ENCODE results near the gene TMEM37.
"Not testable (repeated sequence)": the region's sequence is repeated elsewhere in the genome, so short reads cannot be mapped to it uniquely, and the experiment has no call there.

TMEM37 gene

GRCh38 chr2:119431155-119431975 lies at the start of gene TMEM37:
Gene TMEM37 (plus strand): TSS chr2:119431854. CDS start chr2:119431904, 50 bp downstream.
- DNase-seq, result peak; percentile 38

- DNase-seq, result no peak
These were observed 48.1 kb upstream of the TMEM37 start for GRCh38 chr2:119383410-119384140.

GRCh38 chr2:119384971-119385370 lies 46.7 kb upstream of the TMEM37 start:
- no peak for DNase-seq

DNA sequence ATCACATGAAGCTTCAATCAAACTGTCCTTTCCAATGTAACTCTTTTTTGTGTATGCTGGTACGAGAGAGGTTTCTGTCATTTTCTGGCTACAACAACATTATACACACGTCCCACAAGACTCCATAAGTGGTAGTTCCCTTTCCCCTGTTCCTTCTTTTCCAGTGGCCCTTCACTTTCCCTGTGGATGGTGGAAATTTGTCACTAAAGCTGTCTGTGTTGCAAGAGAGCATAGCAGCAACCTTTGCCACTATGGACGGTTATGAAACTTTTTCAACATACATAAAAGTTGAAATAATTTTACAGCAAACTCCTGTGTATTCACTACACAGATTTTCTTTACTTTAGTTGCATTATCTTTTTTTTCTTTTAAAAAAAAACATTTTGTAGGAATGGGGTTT lies 46.2 kb upstream of the TMEM37 start:
- no peak for DNase-seq

DNA sequence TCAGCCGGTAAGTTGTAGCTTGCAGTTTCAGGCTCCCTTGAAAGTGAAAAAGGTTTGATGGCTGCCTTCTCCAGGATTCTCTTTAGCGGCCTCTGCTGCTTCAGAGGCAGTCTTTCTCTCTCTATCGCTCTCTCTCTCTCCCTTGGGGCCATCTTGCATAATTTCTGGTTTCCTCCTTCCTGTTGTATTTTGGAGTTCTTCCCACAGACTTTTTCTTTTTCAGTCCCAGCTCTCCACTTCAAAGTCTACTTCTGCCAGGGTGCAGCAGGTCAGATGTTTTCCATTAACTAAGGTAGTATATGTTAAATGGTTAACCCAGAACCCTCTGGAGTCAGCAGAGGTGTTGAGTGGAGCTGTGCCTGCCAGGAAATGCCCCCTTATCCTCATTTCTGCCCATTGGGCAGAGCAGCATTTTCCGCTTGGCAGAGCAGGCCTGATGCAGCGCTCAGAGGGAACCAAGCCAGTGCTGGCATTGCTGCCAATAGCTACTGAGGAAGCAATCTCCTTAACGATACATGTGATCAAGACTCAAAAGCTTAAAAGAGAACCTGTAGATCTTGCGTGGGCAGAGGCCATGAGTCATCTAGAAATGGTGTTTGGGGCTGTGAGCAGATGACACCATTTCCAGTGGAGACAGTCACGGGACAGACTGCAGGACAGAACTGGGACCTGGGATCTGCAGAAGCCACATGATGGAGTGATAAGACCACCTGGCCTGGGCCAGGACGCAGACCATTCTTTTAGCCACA lies 44.1 kb upstream of the TMEM37 start:
- no peak for DNase-seq

- no peak for DNase-seq
These were observed 41.9 kb upstream of the TMEM37 start for GRCh38 chr2:119389615-119390306.

- DNase-seq, result no peak
These were observed 37.5 kb upstream of the TMEM37 start for GRCh38 chr2:119393971-119394748.

- DNase-seq, result no peak
These were observed 34.5 kb upstream of the TMEM37 start for GRCh38 chr2:119397196-119397595.

GRCh38 chr2:119402106-119402505 lies 29.5 kb upstream of the TMEM37 start:
- no peak for DNase-seq

DNA sequence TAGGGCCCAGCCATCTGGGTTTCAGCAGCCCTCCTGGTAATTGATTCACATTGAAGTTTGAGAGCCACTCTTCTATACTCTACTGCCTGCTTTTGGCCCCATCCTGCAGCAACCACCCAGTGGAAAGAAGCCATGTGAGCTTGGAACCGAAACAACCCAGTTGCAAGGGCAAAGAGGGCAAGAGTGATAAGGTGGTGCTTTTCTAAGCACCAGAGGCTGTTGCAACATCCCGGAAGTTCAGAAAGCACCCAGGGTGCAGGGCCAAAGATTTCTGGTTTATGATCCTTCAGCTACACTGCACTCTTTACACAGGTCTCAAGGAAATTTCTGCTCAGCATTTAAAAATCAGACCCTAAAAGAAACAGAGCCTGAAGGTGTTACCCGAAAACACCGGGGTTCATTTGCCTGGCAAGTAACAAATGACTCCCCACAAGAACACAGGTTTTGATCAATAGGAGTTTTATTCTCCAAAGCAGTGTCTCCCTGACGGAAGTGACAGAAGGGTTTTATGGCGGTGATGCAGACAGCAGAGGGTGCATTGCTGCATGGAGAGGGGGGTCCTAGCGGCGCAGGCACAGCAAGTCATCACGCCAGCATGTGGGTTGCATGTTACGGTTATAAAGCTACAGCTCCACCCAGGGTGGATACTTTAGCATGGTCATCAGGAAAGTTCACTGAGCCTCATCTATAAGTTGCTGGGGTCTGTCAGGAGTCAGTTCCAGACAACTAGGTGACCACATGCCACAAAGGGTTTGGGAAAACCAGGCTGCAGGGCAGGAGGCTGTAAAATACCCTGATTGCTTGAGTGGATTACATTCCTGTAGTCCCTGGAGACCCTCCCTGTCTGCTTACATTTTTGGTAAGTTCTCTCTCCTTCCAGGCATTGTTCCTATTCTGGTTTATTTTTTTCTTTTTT lies 28.8 kb upstream of the TMEM37 start:
- DNase-seq, result no peak

DNA sequence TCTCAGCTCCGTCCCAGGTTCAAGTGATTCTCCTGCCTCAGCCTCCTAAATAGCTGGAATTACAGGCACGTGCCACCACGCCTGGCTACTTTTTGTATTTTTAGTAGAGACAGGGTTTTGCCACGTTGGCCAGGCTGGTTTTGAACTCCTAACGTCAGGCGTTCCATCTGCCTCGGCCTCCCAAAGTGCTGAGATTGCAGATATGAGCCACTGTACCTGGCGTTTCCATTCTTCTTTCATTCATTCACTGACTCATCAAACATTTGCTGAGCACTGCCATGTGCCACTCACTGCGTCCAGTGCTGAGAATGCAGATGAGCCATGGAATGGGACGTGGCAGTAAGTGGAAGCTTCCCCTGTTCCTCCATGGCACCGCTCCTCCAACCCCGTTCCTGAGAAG lies 28.0 kb upstream of the TMEM37 start:
- DNase-seq, result not testable (repeated sequence)

GRCh38 chr2:119405151-119405550 lies 26.5 kb upstream of the TMEM37 start:
- no peak for DNase-seq

DNA sequence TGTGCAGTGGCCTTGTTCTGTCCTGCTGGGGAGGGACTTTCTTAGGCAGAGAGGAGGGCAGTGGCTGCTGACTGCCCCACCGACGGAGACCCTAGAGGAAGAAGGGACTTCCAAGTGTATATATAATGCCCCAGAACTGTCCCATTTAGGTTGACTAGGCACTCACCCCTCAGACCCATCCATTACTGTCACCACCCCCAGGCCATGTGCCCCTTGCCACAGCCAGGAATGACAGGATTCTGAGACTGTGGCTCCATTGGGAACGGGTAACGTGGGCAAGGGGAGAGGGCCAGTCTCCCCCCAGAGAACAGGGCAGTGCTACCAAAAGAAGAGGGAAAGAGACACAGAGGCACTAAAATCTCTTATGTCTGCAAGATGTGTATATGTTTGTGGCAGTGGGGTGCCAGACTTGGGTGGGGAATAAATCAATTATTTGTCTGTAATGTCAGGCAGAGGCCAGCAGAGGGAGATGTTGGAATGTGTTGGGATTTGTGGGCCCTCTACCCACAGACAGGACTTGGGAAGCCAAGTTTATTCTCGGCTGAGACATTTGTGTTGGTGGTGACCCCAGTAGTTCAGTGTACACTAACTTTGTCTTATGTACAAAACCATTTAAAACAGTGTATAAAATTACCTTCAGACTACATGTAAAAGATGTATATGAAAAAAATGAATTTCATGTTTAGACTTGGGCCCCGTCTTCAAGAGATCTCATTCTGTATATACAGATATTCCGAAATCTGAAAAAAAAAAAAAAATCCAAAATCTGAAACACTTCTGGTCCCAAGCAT lies 24.0 kb upstream of the TMEM37 start:
- DNase-seq, result peak; percentile 47

GRCh38 chr2:119408221-119408619 lies 23.4 kb upstream of the TMEM37 start:
- no peak for DNase-seq

GRCh38 chr2:119409506-119409905 lies 22.1 kb upstream of the TMEM37 start:
- DNase-seq, result no peak

DNA sequence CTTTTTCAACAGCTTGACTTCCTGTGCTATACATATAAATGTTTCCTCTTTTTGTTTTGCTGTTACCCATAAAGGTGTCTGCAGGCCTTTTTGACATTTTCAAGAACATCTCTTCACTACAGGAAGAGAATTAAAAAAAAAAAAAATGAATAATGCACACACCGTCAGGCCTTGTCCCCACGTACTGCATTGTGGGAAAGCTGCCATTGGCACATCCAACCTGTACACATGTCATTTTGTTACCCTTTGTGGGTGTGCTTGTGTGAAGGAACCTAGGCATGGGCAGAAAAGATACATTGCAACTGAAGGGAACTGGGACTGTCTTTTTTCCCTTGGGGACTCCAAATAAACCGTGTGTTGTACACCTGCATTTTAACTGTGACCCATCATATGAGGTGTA lies 16.8 kb upstream of the TMEM37 start:
- no peak for DNase-seq

GRCh38 chr2:119415630-119416029 lies 16.0 kb upstream of the TMEM37 start:
- no peak for DNase-seq

GRCh38 chr2:119416299-119416923 lies 15.2 kb upstream of the TMEM37 start:
- DNase-seq, result no peak

- DNase-seq, result no peak
These were observed 13.7 kb upstream of the TMEM37 start for GRCh38 chr2:119417908-119418307.

- DNase-seq, result no peak
These were observed 12.6 kb upstream of the TMEM37 start for GRCh38 chr2:119419065-119419464.

All from CD4-positive, alpha-beta T cell treated with Interleukin-6 for 4 hours (primary cell).